Pancreas (tissue), 10 donors: ENCODE measurements around the gene EXOC3L1. TPM values are rescaled to one million over a fixed set of nuclear protein-coding genes. Genes with fewer than 3 reads are reported as not detected.
A peak's percentile ranks its signal among the peaks of the same experiment; 100 is the strongest.

Experiments used
- ATAC-seq, 4 donors: fragments of 200-7000 bp; cut with Tn5 transposase; one replicate each; pipeline versions ENCODE4 v1.8.0 to v1.9.1; 2020; ENCODE audit warnings: mild to moderate bottlenecking in 4 of 4, moderate library complexity in 4 of 4
- DNase-seq, 6 donors: peaks; one replicate each; pipeline ENCODE4 v3.0.0-alpha.2; 2020
- FAIRE-seq: peaks from 2 replicates; lab custom pipeline; 2012; peaks lifted over from hg19 to GRCh38; lab: Jason Lieb, UNC
- H3K27ac ChIP-seq, 4 donors: fragments of 200-600 bp; sonication (generic); 1 replicate in 3 of 4; 2 replicates in 1 of 4; pipeline versions ENCODE4 v1.5.0 to v1.8.0; 2020
- H3K27me3 ChIP-seq, 4 donors: fragments of 200-600 bp; one replicate each; pipeline ENCODE4 v1.8.0; 2021
- H3K36me3 ChIP-seq, 3 donors: fragments of 200-600 bp; sonication (generic) in 1 of 3; one replicate each; pipeline versions ENCODE4 v1.5.0 to v1.8.0; 2020 to 2021
- H3K4me1 ChIP-seq, 3 donors: fragments of 200-600 bp; one replicate each; pipeline ENCODE4 v1.8.0; 2021
- H3K4me3 ChIP-seq, 4 donors: fragments of 200-600 bp; sonication (generic) in 2 of 4; one replicate each; pipeline versions ENCODE4 v1.5.0 to v1.8.0; 2020 to 2021
- H3K9me3 ChIP-seq, 4 donors: fragments of 200-600 bp; one replicate each; pipeline ENCODE4 v1.8.0; 2021
- CTCF ChIP-seq, 4 donors: fragments of 200-600 bp; sonication (generic) in 3 of 4; IDR thresholded peaks; one replicate each; pipeline versions ENCODE4 v1.5.0 to v1.8.0; 2021; ENCODE audit warnings: antibody characterized with exemption in 4 of 4
- WGBS, 2 donors: extraction: QIAGEN DNeasy Blood & Tissue Kit; methylation state at CpG; one replicate each; pipeline ENCODE4 v1.1.7; 2013; 5-methylcytosine and 5-hydroxymethylcytosine counted together
- intact Hi-C, 3 donors: fragments of 100-400 bp; cut with DNase I; formaldehyde crosslinking; loops; one replicate each; pipeline versions ENCODE4 v1.11.1 to v1.14.2; 2022
- polyA plus RNA-seq, 2 donors: library from polyadenylated mRNA; stranded (reverse); fragments of 200-250 nt; gene quantifications; one replicate each; pipeline ENCODE4 v1.2.3, GENCODE V29; 2013
- total RNA-seq, 6 donors: library from RNA; stranded (reverse); fragmentation: NEBNext Ultra II Directional in 4 of 6; extraction: Animal tissue kit (Norgen Biotek cat#: 25700) in 4 of 6; gene quantifications; one replicate each; pipeline versions ENCODE4 v1.2.1 to v1.2.4, GENCODE V29; 2021 to 2023
- donor health status: healthy with polysubstance abuse.
- donor health status: DM: no; HTN: no; CAD: no; lungs with moderate emphysema.
- donor health status: DM: no; HTN: no; CAD: no.
- donor health status: control.
- donor health status: control.
- donor health status: Bipolar disorder and iron deficiency.
- donor health status: DM: yes; HTN: yes; CAD: no.
- donor health status: DM: no; HTN: no; CAD: no.
- donor health status: DM: no; HTN: no; CAD: no.
- donor health status: DM: yes; HTN: yes; CAD: no.

The EXOC3L1 gene
- total and polyA plus RNA-seq, 8 donors: 0.67 to 6.2 (median 1.5) TPM

DNA sequence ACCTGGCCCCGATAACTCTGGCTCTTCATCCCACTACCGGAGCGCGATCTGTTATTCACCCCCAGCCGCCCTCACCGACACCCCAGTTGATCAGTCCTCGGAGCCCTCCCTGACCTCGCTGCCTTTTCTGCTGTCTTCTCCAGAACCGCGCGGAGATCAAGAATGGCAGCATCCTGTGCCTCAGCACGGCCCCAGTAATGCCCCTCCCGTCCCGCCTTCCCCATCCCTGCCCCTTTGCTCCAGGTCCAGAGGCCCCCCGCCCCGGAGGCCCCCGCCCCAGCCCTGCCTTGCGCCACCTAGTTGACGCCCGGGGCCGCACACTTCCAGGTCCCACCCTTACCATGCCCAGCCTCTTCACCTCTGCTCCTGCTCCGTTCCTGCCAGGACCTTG, 9.9 kb upstream of the EXOC3L1 start:
- peaks cover 0 to 50% (median 18%) of the 10 kb centered on the region in 3 donors for H3K36me3 ChIP-seq
- no peak for FAIRE-seq
- intact Hi-C loops: no loop called here
- peak overlapping the region in 1 of 4 donors; percentile 72 for H3K27ac ChIP-seq
- no peaks in the 10 kb centered on the region for H3K9me3 ChIP-seq
- H3K4me3 ChIP-seq: peak overlapping the region; percentile 60 to 77 (median 66)
- no peak for TF ChIP-seq CTCF (IDR thresholded peaks at IDR 0.05)
- peak; percentile 30 to 51 (median 43) for ATAC-seq
- peak in 2 of 6 donors; percentile 63 to 75 for DNase-seq
- no peaks in the 10 kb centered on the region for H3K27me3 ChIP-seq
- no peaks in the 10 kb centered on the region for H3K4me1 ChIP-seq
- WGBS, 2 donors: 9 to 12% methylated on average over 22 of the region's 22 CpGs

- FAIRE-seq: no peak
- peaks cover 0 to 53% (median 19%) of the 10 kb centered on the region in 3 donors for H3K36me3 ChIP-seq
- peak; percentile 40 to 59 (median 52) for TF ChIP-seq CTCF (IDR thresholded peaks at IDR 0.05)
- H3K27ac ChIP-seq: peak within 1 kb of the TSS; percentile 72 to 79 (median 74)
- WGBS, 2 donors: 11 to 13% methylated on average over 57 to 61 of the region's 61 CpGs
- no peaks in the 10 kb centered on the region for H3K27me3 ChIP-seq
- H3K4me3 ChIP-seq: peak within 1 kb of the TSS; percentile 60 to 77 (median 66)
- H3K9me3 ChIP-seq: no peaks in the 10 kb centered on the region
- H3K4me1 ChIP-seq: no peaks in the 10 kb centered on the region
- intact Hi-C loops: no loop called here
- ATAC-seq: peak; percentile 87 to 92 (median 89)
- peak; percentile 72 to 91 (median 82) for DNase-seq
Observed at GRCh38 chr16:67199011-67199807, 9.3 kb upstream of the EXOC3L1 start, which contains the start of gene ELMO3. Gene ELMO3 (plus strand): TSS chr16:67199131. CDS start chr16:67199327, 196 bp downstream.

- H3K9me3 ChIP-seq: no peaks in the 10 kb centered on the region
- peak overlapping the region in 3 of 4 donors; percentile 72 to 77 (median 72) for H3K27ac ChIP-seq
- WGBS, 2 donors: 40 to 44% methylated on average over 11 to 12 of the region's 12 CpGs
- DNase-seq (peak in 4 of 6 donors; percentile 43 to 76 (median 64)), ATAC-seq (peak; percentile 25 to 59 (median 42)), FAIRE-seq (no peak)
- peak overlapping the region in 1 of 4 donors; percentile 69 for H3K4me3 ChIP-seq
- TF ChIP-seq CTCF (IDR thresholded peaks at IDR 0.05): peak; percentile 16 to 48 (median 28)
- H3K36me3 ChIP-seq: peaks cover 0 to 46% (median 19%) of the 10 kb centered on the region in 3 donors
- peaks cover 3 to 6% (median 3%) of the 10 kb centered on the region in 3 donors for H3K4me1 ChIP-seq
- H3K27me3 ChIP-seq: no peaks in the 10 kb centered on the region
- intact Hi-C loops: no loop called here
Observed at GRCh38 chr16:67198238-67198734, 8.3 kb upstream of the EXOC3L1 start.

- FAIRE-seq: no peak
- WGBS, 2 donors: 65 to 69% methylated on average over 6 of the region's 6 CpGs
- intact Hi-C loops: no loop called here
- Histone ChIP-seq H3K36me3 (peaks cover 0 to 40% (median 17%) of the 10 kb centered on the region in 3 donors), H3K4me3 (no peak overlapping the region), H3K27ac (no peak overlapping the region), H3K27me3 (no peaks in the 10 kb centered on the region), H3K4me1 (peaks cover 8 to 12% (median 8%) of the 10 kb centered on the region in 3 donors), H3K9me3 (no peaks in the 10 kb centered on the region)
- no peak for ATAC-seq
- TF ChIP-seq CTCF (IDR thresholded peaks at IDR 0.05): no peak
- no peak for DNase-seq
Observed at GRCh38 chr16:67197704-67198103, 7.8 kb upstream of the EXOC3L1 start.
